GM18520 (cell line): Measurements from ENCODE around the gene GEMIN4.
A peak's percentile ranks its signal among the peaks of the same experiment; 100 is the strongest.
"Not testable (repeated sequence)": the region's sequence is repeated elsewhere in the genome, so short reads cannot be mapped to it uniquely, and the experiment has no call there.

ENCODE experiments used
- ATAC-seq: cut with Tn5 transposase; IDR thresholded peaks from one replicate; pipeline ENCODE4 v1.9.1; 2021; ENCODE audit not compliant: unreplicated experiment

Gene GEMIN4

GRCh38 chr17:752002-752619 lies at the start of gene GEMIN4:
Gene GEMIN4 (minus strand): TSS chr17:752264. CDS start chr17:752142, 122 bp downstream.
- peak; percentile 80 for ATAC-seq

DNA sequence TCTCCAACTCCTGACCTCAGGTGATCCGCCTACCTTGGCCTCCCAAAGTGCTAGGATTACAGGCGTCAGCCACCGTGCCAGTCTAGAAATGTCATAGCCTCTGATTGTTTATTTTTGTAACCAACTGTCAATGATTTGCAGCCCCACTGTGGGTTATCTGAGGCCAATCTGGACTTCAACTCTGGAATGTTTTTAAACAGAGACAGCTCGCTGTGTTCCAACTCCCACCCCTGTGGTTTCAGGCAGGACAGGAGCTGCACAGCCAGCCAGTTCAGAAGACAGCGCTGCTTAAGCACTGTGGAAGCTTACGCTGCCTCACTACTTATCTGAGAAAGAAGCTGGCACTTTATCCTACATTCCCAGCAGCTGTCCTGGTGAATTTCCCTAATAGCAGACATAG lies 49.6 kb upstream of the GEMIN4 start:
- ATAC-seq = no peak

DNA sequence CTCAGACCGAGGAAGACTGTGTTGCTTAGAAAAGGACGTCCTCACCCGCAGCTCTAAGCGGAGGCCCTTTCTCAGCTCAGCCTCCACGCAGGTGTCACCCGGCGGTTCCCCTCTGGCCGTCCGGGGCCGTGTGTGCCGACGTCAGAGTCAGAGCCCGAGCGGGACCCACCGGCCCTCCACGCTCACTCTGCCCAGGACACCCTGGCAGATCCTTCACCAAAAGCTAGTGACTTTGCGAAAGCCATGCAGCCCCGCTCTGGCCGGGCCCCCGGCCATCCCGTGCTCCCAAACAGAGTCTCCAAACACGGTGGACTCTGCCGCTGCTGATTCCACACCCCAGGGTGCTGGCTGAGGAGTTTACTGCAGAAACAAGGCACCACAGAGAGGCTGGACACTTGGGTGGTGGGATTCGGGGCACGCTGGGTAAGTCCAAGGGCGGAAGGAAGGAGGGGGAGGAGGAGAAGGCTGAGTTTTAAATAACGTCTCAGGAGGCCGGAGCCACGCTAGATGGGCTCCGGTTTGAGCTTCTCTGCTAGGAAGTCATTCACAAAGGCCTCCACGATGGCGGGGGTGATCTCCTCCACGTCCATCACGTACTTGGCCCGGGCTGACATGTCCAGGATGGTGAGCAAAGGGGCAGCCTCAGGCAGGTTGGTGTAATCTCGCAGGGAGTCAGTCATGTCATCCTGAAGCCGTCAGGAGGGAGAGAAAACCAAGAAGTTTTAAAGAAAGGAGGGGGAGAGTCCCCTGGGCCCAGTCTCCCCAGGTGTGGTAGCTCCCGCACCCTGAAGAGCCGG lies 48.6 kb upstream of the GEMIN4 start:
- ATAC-seq = no peak

DNA sequence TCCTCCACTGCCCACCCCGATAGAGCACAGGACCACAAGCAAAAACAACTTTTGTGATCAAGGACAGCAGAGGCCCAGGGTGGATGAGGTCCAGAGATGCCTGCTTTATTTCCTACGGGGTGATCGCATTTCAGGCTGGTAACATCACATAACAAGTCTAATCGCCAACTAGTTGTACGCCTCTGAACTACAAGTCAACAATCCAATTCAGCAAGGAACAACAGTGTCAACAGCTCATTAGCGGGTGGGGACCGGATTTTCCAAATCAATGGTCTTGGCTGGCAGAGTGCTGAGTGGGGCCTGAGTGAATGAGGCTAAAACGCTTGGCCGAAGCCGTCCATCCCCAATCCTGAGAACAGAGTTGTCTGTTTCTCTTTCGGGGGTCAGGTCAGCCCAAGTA lies 47.2 kb upstream of the GEMIN4 start:
- no peak for ATAC-seq

DNA sequence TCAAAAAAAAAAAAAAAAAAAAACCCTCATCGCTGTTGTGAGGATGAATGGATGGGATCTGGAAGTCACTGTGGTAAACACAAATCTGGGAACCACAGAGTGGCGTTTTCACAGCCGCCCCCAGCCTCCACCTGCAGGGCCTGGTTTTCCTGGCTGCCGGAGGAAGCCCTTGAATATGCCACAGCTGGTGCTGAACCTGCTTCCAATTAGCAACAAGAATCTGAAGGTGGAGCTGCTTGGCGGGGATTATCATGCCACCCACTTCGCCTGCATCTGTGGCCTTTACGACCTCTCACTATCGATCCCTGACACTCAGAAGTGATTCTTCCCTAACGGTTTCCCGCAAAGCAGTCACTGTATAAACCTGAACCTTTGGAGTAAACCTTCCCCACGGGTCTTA lies 46.2 kb upstream of the GEMIN4 start:
- no peak for ATAC-seq

- ATAC-seq = no peak
Measured at GRCh38 chr17:797236-797840, 45.3 kb upstream of the GEMIN4 start.

DNA sequence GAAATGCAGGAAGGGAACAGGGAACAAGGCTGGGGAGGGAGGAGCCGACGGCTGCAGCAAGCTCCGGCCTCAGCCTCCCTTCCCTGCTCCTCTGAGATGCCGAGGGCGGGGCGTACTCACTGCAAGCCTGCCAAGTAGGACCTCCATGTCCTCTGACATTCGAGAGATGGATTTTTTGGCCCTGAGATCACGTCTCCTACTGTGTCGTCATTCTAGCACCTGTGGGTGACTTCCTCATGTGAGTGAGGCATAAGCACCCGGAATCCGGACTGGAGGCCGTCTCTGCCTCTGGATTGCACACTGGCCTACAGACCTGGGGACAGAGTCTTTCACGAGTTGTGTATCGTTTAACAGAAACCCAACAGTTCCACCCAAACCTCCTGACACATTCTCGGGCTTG lies 44.5 kb upstream of the GEMIN4 start:
- no peak for ATAC-seq

DNA sequence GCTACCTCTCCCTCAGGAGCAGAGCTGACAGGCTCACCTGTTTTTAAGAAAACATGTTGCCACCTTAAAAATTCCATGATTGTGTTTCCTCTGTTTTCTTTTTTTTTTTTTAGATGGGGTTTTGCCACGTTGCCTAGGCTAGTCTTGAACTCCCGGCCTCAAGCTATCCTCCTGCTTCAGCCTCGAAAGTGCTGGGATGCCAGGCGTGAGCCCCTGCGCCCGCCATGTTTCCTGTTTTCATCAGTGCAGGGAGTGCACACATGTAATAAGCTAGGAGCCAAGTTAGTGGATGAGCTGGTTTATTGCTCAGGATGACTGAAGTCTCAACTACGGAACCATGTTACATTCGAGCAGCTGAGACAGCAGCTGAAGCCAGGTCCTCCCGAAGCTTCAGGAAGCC lies 43.7 kb upstream of the GEMIN4 start:
- no peak for ATAC-seq

DNA sequence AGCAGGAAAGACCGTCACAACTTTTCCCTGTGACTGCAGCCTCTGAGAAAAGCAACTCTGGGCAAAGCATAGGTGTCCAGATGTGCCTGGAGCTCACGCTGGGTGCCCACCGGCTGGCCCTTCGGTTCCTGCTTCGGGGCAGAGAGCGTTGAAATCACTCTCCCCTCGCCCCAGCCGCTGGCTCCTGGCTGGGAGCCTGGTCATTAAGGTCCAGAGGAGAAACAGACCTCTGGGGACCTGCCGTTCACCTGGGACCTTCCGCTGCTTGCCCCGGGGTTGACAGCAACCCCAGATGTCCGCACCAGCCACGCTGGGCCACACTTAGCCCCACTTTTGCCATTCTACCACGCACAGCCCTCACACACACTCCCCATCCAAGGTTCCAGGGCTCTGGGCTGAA lies 43.2 kb upstream of the GEMIN4 start:
- no peak for ATAC-seq

- no peak for ATAC-seq
Measured at GRCh38 chr17:794876-795275, 42.8 kb upstream of the GEMIN4 start.

GRCh38 chr17:792277-792676 lies 40.2 kb upstream of the GEMIN4 start:
- ATAC-seq = no peak

DNA sequence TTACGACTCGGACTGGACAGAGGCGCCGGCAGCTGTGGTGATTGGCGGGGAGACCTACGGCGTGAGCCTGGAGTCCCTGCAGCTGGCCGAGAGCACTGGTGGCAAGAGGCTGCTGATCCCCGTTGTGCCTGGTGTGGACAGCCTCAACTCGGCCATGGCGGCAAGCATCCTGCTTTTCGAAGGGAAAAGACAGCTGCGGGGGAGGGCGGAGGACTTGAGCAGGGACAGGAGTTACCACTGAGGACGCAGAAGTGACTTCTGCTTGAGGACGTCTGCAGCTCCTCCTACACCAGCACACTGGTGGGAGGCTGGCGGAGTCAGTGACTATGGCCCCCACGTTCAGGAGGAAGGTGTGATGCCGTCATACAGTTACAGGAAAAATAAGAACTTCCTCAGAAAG lies 39.8 kb upstream of the GEMIN4 start:
- no peak for ATAC-seq

DNA sequence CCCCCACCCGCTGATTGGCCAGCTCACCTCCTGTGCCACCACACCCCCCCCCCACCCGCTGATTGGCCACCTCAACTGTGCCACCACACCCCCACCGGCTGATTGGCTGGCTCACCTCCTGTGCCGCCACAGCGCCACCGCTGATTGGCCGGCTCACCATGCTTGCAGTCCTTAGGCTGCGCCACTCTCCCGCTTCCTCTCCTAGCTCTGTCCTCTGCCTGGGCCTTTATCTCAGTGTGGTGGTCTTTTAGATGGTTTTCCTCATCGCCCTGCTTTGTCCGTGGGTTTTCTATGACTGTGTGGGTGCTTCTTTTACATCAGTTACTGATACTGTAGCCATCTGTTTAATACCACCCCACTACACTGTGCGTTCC lies 38.8 kb upstream of the GEMIN4 start:
- ATAC-seq = not testable (repeated sequence)

DNA sequence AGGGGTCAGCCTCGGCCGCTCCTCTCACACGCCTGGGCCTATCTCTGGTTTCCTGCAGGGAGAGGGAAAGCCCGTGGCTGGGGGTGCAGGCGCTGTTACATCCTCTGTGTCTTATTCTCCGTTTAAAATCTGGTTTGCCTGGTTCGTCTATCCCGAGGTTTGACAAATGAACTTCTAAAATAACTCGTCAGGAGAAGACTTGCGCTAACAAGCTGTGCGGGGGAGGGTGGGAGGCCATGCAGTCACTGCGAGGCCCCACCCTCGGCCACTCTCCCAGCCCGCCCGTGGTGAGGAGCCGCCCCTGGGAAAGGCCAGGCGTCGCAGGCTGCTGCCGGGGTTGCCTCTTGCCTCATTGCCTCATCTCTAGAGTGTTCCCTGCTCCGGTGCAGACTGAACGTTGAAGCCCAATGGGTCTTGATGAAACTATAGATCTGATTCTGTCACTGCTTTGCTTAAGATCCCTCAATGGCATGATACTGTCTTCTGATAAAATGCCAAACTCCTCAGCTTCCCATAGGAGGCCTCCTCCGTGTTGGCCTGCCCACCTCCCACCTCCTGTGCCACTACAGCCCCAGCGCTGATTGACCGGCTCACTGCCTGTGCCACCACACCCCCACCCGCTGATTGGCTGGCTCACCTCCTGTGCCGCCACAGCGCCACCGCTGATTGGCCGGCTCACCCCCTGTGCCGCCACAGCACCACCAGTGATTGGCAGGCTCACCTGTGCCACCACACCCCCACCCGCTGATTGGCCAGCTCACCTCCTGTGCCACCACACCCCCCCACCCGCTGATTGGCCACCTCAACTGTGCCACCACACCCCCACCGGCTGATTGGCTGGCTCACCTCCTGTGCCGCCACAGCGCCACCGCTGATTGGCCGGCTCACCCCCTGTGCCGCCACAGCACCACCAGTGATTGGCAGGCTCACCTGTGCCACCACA lies 38.1 kb upstream of the GEMIN4 start:
- not testable (repeated sequence) for ATAC-seq

DNA sequence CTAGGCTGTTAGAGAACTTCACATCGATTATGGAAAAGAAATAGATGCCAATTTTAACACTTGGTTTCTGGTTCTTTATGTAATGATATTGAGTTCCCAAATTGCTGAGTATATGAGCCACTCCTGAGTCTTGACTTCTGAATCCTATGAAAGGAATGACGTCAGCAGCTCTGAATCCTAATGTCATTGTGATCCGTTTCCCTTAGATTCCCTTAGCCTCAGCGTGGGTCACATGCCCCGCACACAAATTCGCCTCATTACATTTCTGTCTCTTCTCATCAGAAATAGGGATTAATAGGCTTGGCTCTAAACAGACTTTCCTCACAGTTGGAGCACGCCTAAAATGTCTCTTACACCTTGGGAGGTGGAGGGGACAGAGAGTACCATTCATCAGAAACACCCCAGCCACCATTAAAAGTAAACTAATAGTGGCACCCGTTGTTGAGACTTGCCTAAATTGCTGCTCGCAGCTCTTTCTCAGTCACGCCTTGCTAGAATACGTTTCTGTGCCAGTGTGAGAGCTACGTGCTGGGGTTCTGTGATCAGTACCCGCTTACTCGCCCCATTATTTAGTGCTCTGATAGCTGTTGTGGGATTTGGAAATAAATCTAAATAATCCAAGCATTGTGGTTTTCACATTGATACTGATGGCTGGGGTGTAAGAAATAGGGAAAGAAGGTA lies 37.2 kb upstream of the GEMIN4 start:
- ATAC-seq = no peak

DNA sequence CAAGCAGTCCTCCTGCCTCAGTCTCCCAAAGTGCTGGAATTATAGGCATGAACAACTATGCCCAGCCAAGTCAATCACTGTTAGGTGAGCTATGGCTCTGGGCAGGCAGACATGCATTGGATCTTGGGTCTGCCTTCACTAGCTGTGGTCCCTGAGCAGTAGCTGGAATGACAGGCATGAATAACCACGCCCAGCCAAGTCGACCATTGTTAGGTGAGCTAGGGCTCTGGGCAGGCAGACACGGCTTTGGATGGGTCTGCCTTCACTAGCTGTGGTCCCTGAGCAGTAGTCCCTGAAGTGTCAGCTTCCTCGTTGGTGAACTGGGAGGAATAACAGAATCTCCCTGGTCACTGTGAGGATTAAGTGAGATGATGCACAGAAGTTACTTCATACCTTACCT lies 36.5 kb upstream of the GEMIN4 start:
- ATAC-seq = no peak

DNA sequence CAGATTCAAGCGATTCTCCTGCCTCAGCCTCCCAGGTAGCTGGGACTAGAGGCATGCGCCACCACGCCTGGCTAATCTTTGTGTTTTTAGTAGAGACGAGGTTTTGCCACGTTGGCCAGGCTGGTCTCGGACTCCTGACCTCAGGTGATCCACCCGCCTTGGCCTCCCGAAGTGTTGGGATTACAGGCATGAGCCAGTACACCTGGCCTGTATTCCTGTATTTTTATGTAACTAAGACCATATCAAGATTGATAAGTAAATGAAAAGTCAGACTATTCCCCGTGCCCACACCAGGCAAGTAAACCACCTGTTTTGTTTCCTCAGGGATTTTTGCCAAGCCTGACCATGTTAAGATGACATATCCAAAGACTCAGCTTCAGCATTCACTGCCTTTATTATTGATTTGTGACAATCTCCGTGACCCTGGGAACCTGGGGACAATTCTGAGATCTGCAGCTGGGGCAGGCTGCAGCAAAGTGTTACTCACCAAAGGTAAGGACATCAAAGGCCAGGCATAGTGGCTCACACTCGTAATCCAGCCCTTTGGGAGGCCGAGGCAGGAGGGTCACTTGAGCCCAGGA lies 35.7 kb upstream of the GEMIN4 start:
- ATAC-seq = no peak

GRCh38 chr17:785901-786300 lies 33.8 kb upstream of the GEMIN4 start:
- ATAC-seq = not testable (repeated sequence)

DNA sequence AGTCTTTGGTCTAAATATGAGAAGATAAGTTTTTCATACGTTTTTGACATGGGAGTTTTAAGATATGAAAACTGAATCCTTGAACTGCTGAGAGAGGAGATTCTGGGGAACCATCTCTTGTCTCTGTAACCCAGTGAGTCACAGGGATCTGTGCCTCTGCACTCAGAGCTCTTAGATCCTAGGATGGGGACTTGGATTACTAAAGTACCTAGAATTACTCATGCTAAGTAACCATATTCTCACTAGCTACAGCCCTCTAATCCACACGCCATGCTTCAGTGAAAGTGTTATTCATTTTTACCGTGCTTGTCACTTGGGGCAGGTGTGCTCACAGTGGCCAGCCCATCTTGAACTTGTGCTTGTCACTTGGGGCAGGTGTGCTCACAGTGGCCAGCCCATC lies 32.1 kb upstream of the GEMIN4 start:
- no peak for ATAC-seq
